GM19328 (cell line): Measurements from ENCODE around the gene RASA3.
"Not testable (repeated sequence)": the region's sequence is repeated elsewhere in the genome, so short reads cannot be mapped to it uniquely, and the experiment has no call there.

Experiments
- ATAC-seq: cut with Tn5 transposase; IDR thresholded peaks from one replicate; pipeline ENCODE4 v1.9.1; 2021; ENCODE audit warnings: mild to moderate bottlenecking, moderate library complexity; ENCODE audit not compliant: unreplicated experiment

RASA3 gene

GRCh38 chr13:114143806-114144605 lies 11.6 kb upstream of the RASA3 start:
- ATAC-seq: no peak

DNA sequence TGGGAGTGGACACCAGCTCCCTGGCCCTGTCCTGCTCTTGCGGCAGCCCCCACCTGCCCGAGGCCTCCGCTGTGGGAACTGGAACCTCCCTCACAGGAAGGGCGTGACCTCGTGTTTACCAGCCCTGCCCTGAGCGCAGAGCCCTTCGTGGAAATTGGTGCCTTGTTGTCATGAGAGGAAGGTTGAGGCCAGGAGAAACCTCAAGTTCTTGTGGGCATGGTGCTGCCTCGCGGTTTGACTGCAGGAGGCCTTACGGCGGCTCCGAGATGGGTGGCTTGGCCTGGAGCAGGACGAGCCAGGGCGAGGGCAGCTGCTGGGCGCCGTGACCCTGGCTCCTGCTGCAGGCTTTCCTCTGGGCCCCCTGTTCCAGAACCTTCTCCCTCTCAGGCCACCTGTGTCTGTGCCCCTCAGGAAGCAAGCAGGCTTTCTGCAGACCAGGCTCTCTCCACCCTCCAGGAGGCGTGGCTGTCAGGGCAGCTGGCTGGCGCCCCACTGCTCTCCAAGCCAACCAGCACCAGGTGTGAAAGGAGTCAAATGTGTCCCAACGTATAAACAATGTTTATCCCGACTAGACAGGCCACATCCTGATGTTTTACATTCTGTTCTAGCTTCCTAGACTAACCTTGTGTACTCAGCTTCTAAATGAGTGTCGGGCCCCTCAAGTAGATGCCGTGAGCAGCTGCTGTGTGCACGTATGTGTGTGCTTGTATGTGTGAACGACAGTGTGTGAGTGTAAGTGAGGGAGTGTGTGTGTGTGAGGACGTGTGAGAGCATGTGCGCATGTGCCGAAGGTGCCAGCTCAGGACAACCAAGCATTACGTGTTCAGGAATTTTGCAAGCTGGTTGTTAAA lies 10.4 kb upstream of the RASA3 start:
- ATAC-seq: no peak

GRCh38 chr13:114142137-114142550 lies 9.7 kb upstream of the RASA3 start:
- ATAC-seq: no peak

DNA sequence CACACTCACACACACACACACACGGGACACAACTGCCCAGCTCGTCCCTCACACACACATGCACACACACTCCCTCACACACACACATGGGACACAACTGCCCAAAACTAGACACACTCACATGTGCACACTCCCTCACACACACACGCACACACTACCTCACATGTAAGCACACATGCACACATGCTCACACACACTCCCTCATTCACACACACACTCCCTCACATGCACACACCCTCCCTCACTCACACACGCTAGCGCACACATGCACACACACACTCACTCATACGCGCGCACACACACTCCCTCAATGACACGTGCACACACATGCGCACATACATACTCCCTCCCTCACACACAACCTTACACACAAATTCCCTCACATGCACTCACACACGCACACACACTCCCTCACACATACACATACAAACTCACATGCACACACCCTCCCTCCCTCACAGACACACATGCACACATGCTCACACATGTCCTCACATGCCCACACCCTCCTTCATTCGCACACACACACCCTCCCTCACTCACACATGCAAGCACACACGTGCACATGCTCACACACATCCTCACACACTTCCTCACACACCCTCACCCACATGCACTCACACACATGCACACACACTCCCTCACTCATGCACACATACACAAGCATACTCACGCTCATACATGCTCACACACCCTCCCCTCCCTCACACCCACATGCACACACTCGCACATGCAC lies 9.0 kb upstream of the RASA3 start:
- ATAC-seq: no peak

DNA sequence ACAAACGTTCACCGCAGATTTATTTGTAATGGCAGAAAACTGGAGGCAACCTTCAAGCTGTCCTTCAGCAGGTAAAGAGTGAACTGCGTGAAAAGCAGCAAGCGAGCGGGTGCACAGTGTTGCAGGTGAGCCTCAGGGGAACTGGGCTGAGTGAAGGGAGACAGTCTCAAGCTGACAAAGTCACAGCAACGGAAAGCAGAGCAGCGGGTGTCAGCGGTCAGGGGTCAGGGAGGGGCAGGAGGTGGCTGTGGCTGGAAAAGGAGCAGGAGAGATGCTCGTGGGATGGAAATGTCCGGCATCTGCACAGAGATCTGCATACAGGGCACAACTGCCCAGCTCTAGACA lies 8.5 kb upstream of the RASA3 start:
- ATAC-seq: no peak

- no peak for ATAC-seq
Observed at GRCh38 chr13:114140131-114140905, 7.9 kb upstream of the RASA3 start.

- no peak for ATAC-seq
Observed at GRCh38 chr13:114136576-114136975, 4.2 kb upstream of the RASA3 start.

GRCh38 chr13:114135731-114136171 lies 3.3 kb upstream of the RASA3 start:
- no peak for ATAC-seq

- no peak for ATAC-seq
Observed at GRCh38 chr13:114134944-114135610, 2.7 kb upstream of the RASA3 start.

DNA sequence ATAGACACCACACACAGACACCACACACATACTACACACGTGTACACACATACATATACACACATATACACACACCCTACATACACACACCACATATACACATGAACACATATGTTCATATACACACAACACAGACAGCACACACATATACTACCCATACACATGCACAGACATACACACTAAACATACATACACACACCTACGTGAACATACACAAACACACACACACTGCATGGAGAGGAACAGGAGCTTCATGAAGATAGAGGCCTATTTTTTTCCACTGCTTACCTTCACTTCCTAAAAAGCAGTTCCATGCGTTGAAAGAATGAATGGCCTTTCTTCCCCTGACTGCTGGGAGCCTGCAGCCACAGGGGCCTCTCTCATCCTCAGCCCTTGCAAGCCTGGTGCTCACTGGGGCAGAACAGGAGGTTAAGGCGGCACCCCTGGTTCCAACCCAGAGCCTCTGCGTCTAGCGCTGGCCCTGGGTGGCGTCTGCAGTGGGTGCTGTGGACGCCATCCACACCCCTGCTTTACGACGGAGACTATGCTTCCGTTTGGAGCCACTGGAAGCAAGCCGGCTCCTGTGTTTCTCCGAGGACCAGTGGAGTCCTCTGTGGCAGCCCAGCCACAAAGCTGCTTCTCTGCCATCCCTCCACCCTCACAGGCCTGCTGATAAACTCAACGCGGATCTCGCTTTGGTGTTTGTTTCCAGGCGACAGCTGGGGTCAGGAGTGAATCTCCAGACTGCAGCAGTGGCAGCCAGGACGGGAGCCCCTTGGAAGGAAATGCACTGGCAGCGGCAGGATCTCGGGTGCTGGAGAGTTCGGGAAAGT lies 1.9 kb upstream of the RASA3 start:
- no peak for ATAC-seq

GRCh38 chr13:114133552-114133951 lies 1.1 kb upstream of the RASA3 start:
- ATAC-seq: not testable (repeated sequence)

- ATAC-seq: not testable (repeated sequence)
Observed at GRCh38 chr13:114133126-114133525, 703 bp upstream of the RASA3 start.

- peak; percentile 6 for ATAC-seq
Observed at GRCh38 chr13:114131583-114132418, 622 bp downstream of the RASA3 start.

DNA sequence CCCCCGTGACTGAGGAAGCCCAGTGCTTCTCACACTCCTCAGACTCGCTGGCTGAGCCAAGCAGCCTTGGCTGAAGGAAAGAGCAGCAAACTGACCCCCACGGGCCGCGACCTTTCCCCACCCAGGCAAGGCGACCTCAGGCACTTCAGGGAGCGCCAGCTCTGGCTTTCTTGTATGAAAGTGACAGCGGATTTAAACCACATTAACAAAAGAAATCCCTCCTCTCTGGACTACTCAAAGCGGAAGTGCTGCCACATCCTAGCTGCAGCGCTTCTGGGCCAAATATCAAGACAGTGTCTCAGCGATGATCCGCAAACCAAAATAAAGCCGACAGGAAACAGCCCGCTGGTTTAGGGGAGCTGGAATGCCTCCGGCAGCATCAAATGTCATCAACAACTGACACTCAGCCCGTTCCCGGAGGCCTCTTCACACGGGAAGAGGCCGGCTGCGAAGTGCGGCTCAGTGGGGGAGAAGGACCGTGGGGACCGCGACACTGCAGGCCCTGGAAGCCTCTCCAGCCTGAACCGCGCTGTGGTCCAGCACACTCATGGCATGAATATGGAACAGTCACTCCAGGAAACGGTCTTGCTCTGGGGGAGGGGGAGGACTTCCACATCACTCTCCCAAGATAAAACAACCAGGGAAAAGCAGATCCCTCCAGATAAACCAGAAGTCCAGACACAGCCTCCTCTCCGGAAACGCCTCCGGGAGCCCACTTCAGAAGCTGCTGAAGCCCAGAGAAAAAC lies 1.4 kb downstream of the RASA3 start:
- ATAC-seq: no peak

- no peak for ATAC-seq
Observed at GRCh38 chr13:114130131-114130836, 2.1 kb downstream of the RASA3 start.

- ATAC-seq: no peak
Observed at GRCh38 chr13:114129649-114130062, 2.8 kb downstream of the RASA3 start.
